Nephron (organoid): ENCODE measurements around the gene EEF2KMT.
"Not testable (repeated sequence)": the region's sequence is repeated elsewhere in the genome, so short reads cannot be mapped to it uniquely, and the experiment has no call there.

Experiments
- H3K27ac Mint-ChIP-seq, 3 experiments: 2 replicates each; pipeline ENCODE4 v1.8.0; 2020; ENCODE audit warnings: mixed read lengths in 3 of 3, mild to moderate bottlenecking in 2 of 3, moderate library complexity in 1 of 3
- H3K27me3 Mint-ChIP-seq: 2 replicates; pipeline ENCODE4 v1.8.0; 2021; ENCODE audit warnings: low read depth, mild to moderate bottlenecking, moderate library complexity, mixed read lengths
- H3K36me3 Mint-ChIP-seq: 2 replicates; pipeline ENCODE4 v1.8.0; 2020; ENCODE audit warnings: low read depth, mixed read lengths
- H3K4me1 Mint-ChIP-seq: 2 replicates; pipeline ENCODE4 v1.8.0; 2020; ENCODE audit warnings: mixed read lengths
- H3K4me3 Mint-ChIP-seq, 3 experiments: 2 replicates each; pipeline ENCODE4 v1.8.0; 2020; ENCODE audit warnings: mild to moderate bottlenecking in 3 of 3, mixed read lengths in 3 of 3, moderate library complexity in 2 of 3
- H3K9me3 Mint-ChIP-seq: 2 replicates; pipeline ENCODE4 v1.8.0; 2020; ENCODE audit warnings: mixed read lengths
- TF ChIP-seq, protein P1 (sequence below), 3 experiments: fragments of 200-600 bp; sonication (generic); IDR thresholded peaks; one replicate each; pipeline ENCODE4 v1.5.0; 2021; ENCODE audit warnings: antibody characterized with exemption in 3 of 3; ENCODE audit not compliant: unreplicated experiment in 3 of 3

EEF2KMT gene

DNA sequence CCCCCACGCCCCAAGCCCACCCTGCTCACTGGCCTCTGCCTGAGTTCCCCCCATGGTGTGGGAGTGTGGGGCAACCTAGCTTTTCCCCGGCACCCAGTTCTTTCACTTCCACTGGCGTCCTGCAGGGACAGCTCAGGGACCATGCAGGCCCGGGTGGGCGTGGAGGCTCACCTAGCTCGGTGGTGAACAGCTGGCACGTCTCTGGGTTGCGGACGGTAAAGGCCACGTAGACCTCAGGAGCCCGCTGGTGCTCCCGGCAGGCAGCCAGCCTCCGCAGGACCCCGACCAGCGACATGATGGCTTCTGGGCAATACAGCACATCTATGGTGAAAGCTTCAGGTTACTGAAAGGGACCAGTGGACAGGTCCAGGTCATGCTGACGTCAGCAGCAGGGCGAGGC lies 8.7 kb downstream of the EEF2KMT start:
- peaks cover 26% of the 10 kb centered on the region for H3K36me3 Mint-ChIP-seq
- H3K27ac Mint-ChIP-seq, H3K27me3 Mint-ChIP-seq, H3K4me3 Mint-ChIP-seq, H3K9me3 Mint-ChIP-seq, H3K4me1 Mint-ChIP-seq: not testable (repeated sequence)

DNA sequence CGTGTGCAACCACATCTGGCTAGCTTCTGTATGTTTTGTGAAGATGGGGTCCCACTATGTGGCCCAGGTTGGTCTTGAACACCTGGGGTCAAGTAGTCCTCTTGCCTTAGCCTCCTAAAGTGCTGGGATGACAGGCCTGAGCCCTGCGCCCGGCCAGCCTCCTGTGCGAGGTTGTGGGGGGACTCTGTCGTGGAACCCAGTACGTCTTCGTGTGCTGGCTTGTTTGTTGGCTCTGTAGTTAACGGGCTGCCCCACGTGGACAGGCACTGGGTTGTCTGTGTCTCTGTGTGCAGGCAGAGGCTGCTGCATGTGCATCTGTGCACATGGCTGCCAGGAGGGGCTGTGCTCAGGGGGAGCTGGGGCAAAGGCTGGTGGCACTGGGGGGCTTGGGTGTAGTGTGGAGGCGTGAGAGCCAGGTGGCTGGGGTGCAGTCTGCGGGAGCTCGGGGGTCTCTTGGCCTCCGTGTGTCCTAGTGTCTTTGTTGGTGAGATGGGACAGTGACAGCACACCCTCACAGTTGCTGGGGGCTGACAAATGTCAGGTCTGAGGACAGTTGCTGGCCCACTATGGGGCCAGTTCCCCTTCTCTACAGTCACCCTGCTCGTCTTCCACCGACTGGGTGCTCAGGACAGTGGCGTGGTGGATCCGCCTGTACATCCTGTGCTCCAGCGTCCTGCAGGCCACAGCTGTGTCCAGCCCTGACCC lies 9.4 kb downstream of the EEF2KMT start:
- not testable (repeated sequence) for H3K4me3 Mint-ChIP-seq, H3K4me1 Mint-ChIP-seq

DNA sequence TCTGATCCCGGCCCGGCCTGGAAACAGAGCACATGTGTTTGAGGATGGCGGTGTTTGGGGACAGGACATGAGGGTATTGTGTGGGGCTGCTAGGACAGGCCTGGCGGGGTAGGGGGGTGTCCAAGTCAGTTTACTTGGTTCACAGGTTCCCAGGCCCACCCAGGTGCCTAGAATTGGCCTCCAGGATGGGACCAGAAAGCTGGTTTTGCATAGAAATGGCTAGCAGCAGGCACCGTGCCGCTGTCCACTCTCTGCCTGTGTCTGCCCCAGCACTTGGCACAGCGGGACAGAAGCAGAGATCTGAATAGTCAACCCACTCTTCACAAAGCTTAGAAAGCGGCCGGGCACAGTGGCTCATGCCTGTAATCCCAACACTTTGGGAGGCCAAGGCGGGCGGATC lies 11.9 kb downstream of the EEF2KMT start:
- H3K9me3 Mint-ChIP-seq, H3K27me3 Mint-ChIP-seq, H3K4me1 Mint-ChIP-seq, H3K27ac Mint-ChIP-seq, H3K4me3 Mint-ChIP-seq: not testable (repeated sequence)
- peaks cover 31% of the 10 kb centered on the region for H3K36me3 Mint-ChIP-seq

More for the DNA sequence above, 9.4 kb downstream of the EEF2KMT start:
- peaks cover 31% of the 10 kb centered on the region for H3K36me3 Mint-ChIP-seq
- not testable (repeated sequence) for H3K27me3 Mint-ChIP-seq, H3K9me3 Mint-ChIP-seq, H3K27ac Mint-ChIP-seq

DNA sequence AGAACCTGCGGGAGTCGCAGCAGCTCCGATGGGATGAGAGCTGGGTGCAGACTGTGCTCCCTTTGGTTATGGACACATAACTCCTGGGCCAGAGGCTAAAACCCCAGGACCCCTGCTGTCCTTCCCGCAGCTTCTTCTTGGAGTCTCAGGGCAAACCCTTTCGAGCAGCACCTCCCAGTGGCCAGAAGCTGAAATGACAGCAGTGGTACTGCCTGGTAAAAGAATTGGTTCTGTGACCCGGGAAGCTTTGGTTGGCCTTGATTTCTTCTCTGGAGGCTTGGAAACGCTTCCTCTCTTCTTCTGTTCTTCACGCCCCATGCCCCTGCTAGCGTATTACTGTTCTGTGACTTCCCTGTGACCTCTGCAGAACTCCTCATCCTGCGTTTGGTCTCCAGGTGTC lies 12.8 kb downstream of the EEF2KMT start:
- TF ChIP-seq, protein P1, sequence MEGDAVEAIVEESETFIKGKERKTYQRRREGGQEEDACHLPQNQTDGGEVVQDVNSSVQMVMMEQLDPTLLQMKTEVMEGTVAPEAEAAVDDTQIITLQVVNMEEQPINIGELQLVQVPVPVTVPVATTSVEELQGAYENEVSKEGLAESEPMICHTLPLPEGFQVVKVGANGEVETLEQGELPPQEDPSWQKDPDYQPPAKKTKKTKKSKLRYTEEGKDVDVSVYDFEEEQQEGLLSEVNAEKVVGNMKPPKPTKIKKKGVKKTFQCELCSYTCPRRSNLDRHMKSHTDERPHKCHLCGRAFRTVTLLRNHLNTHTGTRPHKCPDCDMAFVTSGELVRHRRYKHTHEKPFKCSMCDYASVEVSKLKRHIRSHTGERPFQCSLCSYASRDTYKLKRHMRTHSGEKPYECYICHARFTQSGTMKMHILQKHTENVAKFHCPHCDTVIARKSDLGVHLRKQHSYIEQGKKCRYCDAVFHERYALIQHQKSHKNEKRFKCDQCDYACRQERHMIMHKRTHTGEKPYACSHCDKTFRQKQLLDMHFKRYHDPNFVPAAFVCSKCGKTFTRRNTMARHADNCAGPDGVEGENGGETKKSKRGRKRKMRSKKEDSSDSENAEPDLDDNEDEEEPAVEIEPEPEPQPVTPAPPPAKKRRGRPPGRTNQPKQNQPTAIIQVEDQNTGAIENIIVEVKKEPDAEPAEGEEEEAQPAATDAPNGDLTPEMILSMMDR (IDR thresholded peaks at IDR 0.05; ENCODE audit: unreplicated experiment in 3 of 3), result peak; percentile 40 to 62 (median 52)
- H3K36me3 Mint-ChIP-seq, result peaks cover 31% of the 10 kb centered on the region
- not testable (repeated sequence) for H3K9me3 Mint-ChIP-seq, H3K4me3 Mint-ChIP-seq, H3K4me1 Mint-ChIP-seq, H3K27ac Mint-ChIP-seq, H3K27me3 Mint-ChIP-seq

DNA sequence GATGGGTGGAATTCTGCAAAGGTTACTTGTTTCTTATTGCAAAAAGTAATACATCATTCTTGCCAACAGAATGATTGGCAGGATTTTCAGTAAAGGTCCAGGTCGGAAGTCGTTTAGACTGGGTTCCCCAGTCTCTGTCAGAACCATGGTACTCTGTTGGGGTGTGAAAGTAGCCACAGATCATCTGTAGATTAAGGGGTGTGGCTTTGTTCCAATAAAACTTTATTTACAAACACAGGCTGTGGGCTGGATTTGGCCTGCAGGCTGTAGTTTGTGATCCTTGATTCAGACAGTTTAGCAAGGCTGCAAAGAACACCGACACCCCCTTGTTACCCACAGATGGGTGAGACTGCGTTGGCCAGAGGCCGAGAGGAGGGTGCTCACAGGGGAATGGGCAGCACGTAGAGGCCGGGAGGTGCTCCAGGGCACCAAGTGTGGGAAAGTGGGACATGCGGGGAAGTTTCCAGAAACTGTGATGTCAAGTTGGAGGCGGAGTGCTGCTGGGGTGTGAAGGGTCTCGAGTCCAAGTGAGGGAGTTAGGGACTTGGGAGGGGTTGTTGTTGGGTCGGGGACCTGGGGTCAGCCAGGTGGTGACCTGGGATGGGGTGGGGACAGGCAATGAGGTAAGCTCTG lies 13.4 kb downstream of the EEF2KMT start:
- not testable (repeated sequence) for H3K27me3 Mint-ChIP-seq, H3K4me1 Mint-ChIP-seq, H3K9me3 Mint-ChIP-seq, H3K27ac Mint-ChIP-seq, H3K4me3 Mint-ChIP-seq
- peaks cover 34% of the 10 kb centered on the region for H3K36me3 Mint-ChIP-seq

DNA sequence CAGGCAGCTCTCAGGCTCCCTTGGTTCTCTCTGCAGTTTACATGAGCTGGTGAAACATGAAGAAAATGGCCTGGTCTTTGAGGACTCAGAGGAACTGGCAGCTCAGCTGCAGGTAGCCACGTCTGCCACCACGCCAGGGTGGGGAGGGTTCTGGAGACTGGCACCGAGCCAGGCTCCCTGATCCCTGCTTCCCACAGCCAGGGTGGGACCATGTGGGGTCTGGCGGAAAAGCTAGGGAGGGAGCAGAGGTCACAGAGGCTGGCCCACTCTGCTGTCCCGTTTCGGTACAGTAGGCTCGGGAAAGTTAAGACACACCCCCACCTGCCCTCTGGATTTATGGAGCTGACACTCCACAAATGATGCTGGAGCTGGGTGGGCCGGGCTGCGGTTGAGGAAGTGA lies 13.9 kb downstream of the EEF2KMT start:
- H3K27ac Mint-ChIP-seq, H3K27me3 Mint-ChIP-seq, H3K4me3 Mint-ChIP-seq, H3K9me3 Mint-ChIP-seq, H3K4me1 Mint-ChIP-seq: not testable (repeated sequence)
- H3K36me3 Mint-ChIP-seq, result peaks cover 34% of the 10 kb centered on the region

DNA sequence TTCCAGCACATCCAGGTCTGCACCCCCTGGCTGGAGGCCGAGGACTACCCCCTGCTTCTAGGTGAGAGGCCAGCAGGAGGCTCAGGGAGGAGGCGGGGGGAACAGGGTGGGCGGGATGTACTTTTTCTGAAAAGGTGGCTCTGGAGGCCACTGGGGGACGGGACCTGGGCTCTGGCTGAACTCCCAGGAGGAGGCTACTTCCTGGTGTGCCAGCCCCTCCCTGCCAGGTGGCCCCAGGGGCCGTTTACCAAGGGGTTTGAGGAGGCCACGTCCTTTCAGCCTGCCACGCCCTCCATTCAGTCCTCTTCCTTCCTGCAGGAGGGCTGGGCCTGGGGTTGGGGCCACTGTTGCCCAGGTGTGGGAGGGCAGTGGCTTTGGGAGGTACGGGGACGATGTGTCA lies 16.6 kb downstream of the EEF2KMT start:
- H3K27me3 Mint-ChIP-seq, H3K4me1 Mint-ChIP-seq, H3K4me3 Mint-ChIP-seq, H3K27ac Mint-ChIP-seq, H3K9me3 Mint-ChIP-seq: not testable (repeated sequence)
- H3K36me3 Mint-ChIP-seq, result peaks cover 28% of the 10 kb centered on the region

DNA sequence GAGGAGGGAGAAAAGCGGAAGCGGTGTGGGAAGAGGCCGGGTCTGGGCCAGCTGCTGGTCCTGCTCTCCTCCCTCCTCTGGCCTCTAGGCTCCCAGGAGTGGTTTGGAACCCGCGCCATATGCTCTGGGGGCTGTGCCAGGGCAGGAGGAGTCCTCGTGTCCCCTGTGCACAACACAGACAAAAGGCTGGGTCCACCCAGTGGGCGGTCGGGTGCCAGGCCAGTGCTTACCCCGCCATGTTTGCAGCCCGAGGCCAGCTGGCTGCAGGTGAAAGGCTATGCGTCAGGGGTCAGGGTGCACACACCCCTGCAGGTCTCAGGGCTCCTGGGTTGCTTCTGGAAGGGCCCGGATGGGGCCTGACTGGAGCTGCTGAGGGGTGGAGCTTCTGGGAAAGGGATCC lies 17.1 kb downstream of the EEF2KMT start:
- not testable (repeated sequence) for H3K4me1 Mint-ChIP-seq, H3K27me3 Mint-ChIP-seq, H3K4me3 Mint-ChIP-seq, H3K9me3 Mint-ChIP-seq, H3K27ac Mint-ChIP-seq
- peaks cover 26% of the 10 kb centered on the region for H3K36me3 Mint-ChIP-seq

DNA sequence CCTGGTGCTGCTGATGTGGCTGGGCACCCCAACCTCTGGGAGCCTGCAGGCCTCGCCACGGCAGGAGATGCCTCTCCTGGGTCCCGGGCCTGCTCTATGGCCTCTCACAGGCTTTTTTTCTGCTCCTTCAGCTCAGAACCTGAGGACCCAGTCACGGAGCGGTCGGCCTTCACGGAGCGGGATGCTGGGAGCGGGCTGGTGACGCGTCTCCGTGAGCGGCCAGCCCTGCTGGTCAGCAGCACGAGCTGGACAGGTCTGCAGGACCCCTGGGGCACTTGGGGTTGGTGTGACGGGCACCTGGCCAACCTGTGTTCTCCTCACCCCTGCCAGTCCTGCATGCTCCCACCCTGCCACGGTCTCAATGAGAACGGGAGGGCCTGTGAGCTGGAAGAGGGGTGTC lies 19.0 kb downstream of the EEF2KMT start:
- Mint-ChIP-seq H3K4me1 (no peaks in the 10 kb centered on the region), H3K27me3 (no peaks in the 10 kb centered on the region), H3K9me3 (no peaks in the 10 kb centered on the region), H3K27ac (no peak overlapping the region), H3K4me3 (no peak overlapping the region), H3K36me3 (peaks cover 18% of the 10 kb centered on the region)
- TF ChIP-seq, protein P1 (IDR thresholded peaks at IDR 0.05; ENCODE audit: unreplicated experiment in 3 of 3), result no peak
